ENCODE results near the gene PIGC. TPM values are rescaled to one million over a fixed set of nuclear protein-coding genes. Genes with fewer than 3 reads are reported as not detected.

The PIGC gene
- total and polyA plus RNA-seq, 4 donors: 8.6 to 18.4 (median 13.2) TPM

DNA sequence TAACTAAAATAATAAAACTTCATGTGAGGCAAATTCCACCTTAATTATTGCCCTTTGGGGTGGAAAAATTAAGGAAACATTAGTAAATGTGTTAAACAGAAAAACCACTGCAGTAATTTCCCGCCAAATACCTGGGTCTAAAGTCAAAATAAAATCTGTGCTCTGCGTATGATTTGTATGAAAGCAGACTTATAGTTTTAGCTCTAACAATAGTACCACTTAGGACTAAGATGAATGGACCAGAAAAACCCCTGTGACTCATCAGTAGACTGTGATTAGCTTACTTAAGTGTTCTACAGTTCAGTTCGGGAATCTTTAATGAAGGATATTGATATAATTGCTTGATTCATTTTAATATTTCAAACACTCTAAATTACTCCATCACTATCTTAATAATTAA lies 46.6 kb downstream of the PIGC start:
- H3K27me3 ChIP-seq (ENCODE audit: control insufficient read depth in 4 of 4, insufficient read depth in 4 of 4, low read length in 3 of 4): no peaks in the 10 kb centered on the region
- no peaks in the 10 kb centered on the region for H3K4me1 ChIP-seq (ENCODE audit: control insufficient read depth in 4 of 4, insufficient read depth in 4 of 4, low read length in 3 of 4)
- no peaks in the 10 kb centered on the region for H3K9me3 ChIP-seq (ENCODE audit: control insufficient read depth in 4 of 4, low read length in 3 of 4)
- H3K27ac ChIP-seq (ENCODE audit: low read depth in 1 of 2, low read length in 2 of 2): no peak overlapping the region
- no peak for DNase-seq (ENCODE audit: low spot score)
- no peak overlapping the region for H3K9ac ChIP-seq (ENCODE audit: low read depth in 1 of 2, low read length in 2 of 2)
- TF ChIP-seq, protein P1, sequence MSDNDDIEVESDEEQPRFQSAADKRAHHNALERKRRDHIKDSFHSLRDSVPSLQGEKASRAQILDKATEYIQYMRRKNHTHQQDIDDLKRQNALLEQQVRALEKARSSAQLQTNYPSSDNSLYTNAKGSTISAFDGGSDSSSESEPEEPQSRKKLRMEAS (IDR thresholded peaks at IDR 0.05): no peak
- TF ChIP-seq GABPA (IDR thresholded peaks at IDR 0.05 in 1 of 2, conservative IDR thresholded peaks at IDR 0.05 in 1 of 2): no peak
- TF ChIP-seq, protein P2, sequence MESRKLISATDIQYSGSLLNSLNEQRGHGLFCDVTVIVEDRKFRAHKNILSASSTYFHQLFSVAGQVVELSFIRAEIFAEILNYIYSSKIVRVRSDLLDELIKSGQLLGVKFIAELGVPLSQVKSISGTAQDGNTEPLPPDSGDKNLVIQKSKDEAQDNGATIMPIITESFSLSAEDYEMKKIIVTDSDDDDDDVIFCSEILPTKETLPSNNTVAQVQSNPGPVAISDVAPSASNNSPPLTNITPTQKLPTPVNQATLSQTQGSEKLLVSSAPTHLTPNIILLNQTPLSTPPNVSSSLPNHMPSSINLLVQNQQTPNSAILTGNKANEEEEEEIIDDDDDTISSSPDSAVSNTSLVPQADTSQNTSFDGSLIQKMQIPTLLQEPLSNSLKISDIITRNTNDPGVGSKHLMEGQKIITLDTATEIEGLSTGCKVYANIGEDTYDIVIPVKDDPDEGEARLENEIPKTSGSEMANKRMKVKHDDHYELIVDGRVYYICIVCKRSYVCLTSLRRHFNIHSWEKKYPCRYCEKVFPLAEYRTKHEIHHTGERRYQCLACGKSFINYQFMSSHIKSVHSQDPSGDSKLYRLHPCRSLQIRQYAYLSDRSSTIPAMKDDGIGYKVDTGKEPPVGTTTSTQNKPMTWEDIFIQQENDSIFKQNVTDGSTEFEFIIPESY (IDR thresholded peaks at IDR 0.05): no peak
- TF ChIP-seq FOXA2 (IDR thresholded peaks at IDR 0.05): no peak
- TF ChIP-seq EGR1 (IDR thresholded peaks at IDR 0.05; ENCODE audit: low read depth in 2 of 2): no peak
- TF ChIP-seq, protein P3, sequence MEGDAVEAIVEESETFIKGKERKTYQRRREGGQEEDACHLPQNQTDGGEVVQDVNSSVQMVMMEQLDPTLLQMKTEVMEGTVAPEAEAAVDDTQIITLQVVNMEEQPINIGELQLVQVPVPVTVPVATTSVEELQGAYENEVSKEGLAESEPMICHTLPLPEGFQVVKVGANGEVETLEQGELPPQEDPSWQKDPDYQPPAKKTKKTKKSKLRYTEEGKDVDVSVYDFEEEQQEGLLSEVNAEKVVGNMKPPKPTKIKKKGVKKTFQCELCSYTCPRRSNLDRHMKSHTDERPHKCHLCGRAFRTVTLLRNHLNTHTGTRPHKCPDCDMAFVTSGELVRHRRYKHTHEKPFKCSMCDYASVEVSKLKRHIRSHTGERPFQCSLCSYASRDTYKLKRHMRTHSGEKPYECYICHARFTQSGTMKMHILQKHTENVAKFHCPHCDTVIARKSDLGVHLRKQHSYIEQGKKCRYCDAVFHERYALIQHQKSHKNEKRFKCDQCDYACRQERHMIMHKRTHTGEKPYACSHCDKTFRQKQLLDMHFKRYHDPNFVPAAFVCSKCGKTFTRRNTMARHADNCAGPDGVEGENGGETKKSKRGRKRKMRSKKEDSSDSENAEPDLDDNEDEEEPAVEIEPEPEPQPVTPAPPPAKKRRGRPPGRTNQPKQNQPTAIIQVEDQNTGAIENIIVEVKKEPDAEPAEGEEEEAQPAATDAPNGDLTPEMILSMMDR (IDR thresholded peaks at IDR 0.05; ENCODE audit: low read depth, low read length, missing input control): no peak
- TF ChIP-seq YY1 (IDR thresholded peaks at IDR 0.05): no peak
- TF ChIP-seq RXRA (IDR thresholded peaks at IDR 0.05): no peak
- no peak for TF ChIP-seq SP1 (IDR thresholded peaks at IDR 0.05)
- TF ChIP-seq, protein P4, sequence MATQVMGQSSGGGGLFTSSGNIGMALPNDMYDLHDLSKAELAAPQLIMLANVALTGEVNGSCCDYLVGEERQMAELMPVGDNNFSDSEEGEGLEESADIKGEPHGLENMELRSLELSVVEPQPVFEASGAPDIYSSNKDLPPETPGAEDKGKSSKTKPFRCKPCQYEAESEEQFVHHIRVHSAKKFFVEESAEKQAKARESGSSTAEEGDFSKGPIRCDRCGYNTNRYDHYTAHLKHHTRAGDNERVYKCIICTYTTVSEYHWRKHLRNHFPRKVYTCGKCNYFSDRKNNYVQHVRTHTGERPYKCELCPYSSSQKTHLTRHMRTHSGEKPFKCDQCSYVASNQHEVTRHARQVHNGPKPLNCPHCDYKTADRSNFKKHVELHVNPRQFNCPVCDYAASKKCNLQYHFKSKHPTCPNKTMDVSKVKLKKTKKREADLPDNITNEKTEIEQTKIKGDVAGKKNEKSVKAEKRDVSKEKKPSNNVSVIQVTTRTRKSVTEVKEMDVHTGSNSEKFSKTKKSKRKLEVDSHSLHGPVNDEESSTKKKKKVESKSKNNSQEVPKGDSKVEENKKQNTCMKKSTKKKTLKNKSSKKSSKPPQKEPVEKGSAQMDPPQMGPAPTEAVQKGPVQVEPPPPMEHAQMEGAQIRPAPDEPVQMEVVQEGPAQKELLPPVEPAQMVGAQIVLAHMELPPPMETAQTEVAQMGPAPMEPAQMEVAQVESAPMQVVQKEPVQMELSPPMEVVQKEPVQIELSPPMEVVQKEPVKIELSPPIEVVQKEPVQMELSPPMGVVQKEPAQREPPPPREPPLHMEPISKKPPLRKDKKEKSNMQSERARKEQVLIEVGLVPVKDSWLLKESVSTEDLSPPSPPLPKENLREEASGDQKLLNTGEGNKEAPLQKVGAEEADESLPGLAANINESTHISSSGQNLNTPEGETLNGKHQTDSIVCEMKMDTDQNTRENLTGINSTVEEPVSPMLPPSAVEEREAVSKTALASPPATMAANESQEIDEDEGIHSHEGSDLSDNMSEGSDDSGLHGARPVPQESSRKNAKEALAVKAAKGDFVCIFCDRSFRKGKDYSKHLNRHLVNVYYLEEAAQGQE (IDR thresholded peaks at IDR 0.05): no peak
- TF ChIP-seq RAD21 (IDR thresholded peaks at IDR 0.05): no peak
- TF ChIP-seq NR2F2 (IDR thresholded peaks at IDR 0.05): no peak
- no peak for TF ChIP-seq FOXA1 (IDR thresholded peaks at IDR 0.05)
- no peak for TF ChIP-seq HNF4G (IDR thresholded peaks at IDR 0.05)
- TF ChIP-seq, protein P5, sequence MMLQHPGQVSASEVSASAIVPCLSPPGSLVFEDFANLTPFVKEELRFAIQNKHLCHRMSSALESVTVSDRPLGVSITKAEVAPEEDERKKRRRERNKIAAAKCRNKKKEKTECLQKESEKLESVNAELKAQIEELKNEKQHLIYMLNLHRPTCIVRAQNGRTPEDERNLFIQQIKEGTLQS (IDR thresholded peaks at IDR 0.05): no peak
- TF ChIP-seq HNF4A (conservative IDR thresholded peaks at IDR 0.05): no peak
- TF ChIP-seq JUND (IDR thresholded peaks at IDR 0.05): no peak
- 89% methylated on average over 3 of the region's 3 CpGs for WGBS
- H3K4me3 ChIP-seq (ENCODE audit: low read depth in 1 of 3, low read length in 3 of 3): no peak overlapping the region
- no peaks in the 10 kb centered on the region for H3K36me3 ChIP-seq (ENCODE audit: control insufficient read depth in 4 of 4, insufficient read depth in 3 of 4, low read depth in 1 of 4, low read length in 3 of 4)

DNA sequence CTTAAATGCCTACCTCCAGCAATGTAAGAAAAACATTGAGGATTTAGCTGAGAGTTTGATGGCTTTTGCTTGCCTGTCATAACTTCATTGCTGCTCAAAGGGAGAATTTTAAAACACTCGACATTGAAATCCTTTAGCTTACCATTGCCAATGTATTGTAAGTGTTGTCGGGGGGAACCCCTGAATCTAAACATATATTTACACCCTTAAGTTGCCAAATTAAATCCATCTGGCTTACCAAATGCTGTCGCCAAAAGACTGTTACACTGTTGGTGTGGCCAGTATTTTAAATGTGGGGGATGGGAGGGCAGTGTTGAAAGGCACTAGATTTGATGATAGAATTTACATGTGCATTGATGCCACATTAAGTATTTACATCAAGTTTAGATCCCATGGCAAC lies 48.3 kb downstream of the PIGC start:
- 94% methylated on average over 3 of the region's 3 CpGs for WGBS
- H3K27ac ChIP-seq (ENCODE audit: low read depth in 1 of 2, low read length in 2 of 2): no peak overlapping the region
- H3K9ac ChIP-seq (ENCODE audit: low read depth in 1 of 2, low read length in 2 of 2): no peak overlapping the region
- no peaks in the 10 kb centered on the region for H3K9me3 ChIP-seq (ENCODE audit: control insufficient read depth in 4 of 4, low read length in 3 of 4)
- no peaks in the 10 kb centered on the region for H3K27me3 ChIP-seq (ENCODE audit: control insufficient read depth in 4 of 4, insufficient read depth in 4 of 4, low read length in 3 of 4)
- H3K4me1 ChIP-seq (ENCODE audit: control insufficient read depth in 4 of 4, insufficient read depth in 4 of 4, low read length in 3 of 4): peaks cover 0 to 3% (median 0%) of the 10 kb centered on the region in 4 donors
- no peak for DNase-seq (ENCODE audit: low spot score)
- no peak overlapping the region for H3K4me3 ChIP-seq (ENCODE audit: low read depth in 1 of 3, low read length in 3 of 3)
- H3K36me3 ChIP-seq (ENCODE audit: control insufficient read depth in 4 of 4, insufficient read depth in 3 of 4, low read depth in 1 of 4, low read length in 3 of 4): no peaks in the 10 kb centered on the region
- TF ChIP-seq SP1 (IDR thresholded peaks at IDR 0.05) (no peak), JUND (IDR thresholded peaks at IDR 0.05) (no peak), EGR1 (IDR thresholded peaks at IDR 0.05; ENCODE audit: low read depth in 2 of 2) (no peak), RAD21 (IDR thresholded peaks at IDR 0.05) (no peak), NR2F2 (IDR thresholded peaks at IDR 0.05) (no peak), HNF4A (conservative IDR thresholded peaks at IDR 0.05) (no peak), TAF1 (conservative IDR thresholded peaks at IDR 0.05) (no peak), GABPA (IDR thresholded peaks at IDR 0.05 in 1 of 2, conservative IDR thresholded peaks at IDR 0.05 in 1 of 2) (no peak), RXRA (IDR thresholded peaks at IDR 0.05) (no peak), FOXA1 (IDR thresholded peaks at IDR 0.05) (no peak), FOXA2 (IDR thresholded peaks at IDR 0.05) (no peak), HNF4G (IDR thresholded peaks at IDR 0.05) (no peak)
- TF ChIP-seq, protein P4 (IDR thresholded peaks at IDR 0.05): no peak
- TF ChIP-seq, protein P2 (IDR thresholded peaks at IDR 0.05): no peak

All from liver (tissue), 9 donors.